GM18870 (cell line): Measurements from ENCODE around the gene ANAPC5.
"Not testable (repeated sequence)": the region's sequence is repeated elsewhere in the genome, so short reads cannot be mapped to it uniquely, and the experiment has no call there.

Experiments
- ATAC-seq: cut with Tn5 transposase; IDR thresholded peaks from one replicate; pipeline ENCODE4 v1.9.1; 2021; ENCODE audit warnings: moderate library complexity; ENCODE audit not compliant: unreplicated experiment

Gene ANAPC5

GRCh38 chr12:121314431-121314830 lies 37.8 kb downstream of the ANAPC5 start:
- ATAC-seq: no peak

GRCh38 chr12:121310231-121310630 lies 42.0 kb downstream of the ANAPC5 start:
- ATAC-seq: not testable (repeated sequence)

DNA sequence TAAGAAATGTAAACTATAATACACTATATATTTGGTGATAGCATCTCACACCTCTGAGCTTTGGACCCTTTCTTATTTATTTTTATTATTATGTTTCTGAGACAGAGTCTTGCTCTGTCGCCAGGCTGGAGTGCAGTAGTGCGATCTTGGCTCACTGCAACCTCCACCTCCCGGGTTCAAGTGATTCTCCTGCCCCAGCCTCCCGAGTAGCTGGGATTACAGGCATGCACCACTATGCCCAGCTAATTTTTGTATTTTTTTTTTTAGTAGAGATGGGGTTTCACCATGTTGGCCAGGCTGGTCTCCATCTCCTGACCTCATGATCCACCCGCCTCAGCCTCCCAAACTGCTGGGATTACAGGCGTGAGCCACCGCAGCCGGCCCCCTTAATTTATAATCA lies 44.8 kb downstream of the ANAPC5 start:
- ATAC-seq: not testable (repeated sequence)

- no peak for ATAC-seq
Observed at GRCh38 chr12:121304306-121304705, 47.9 kb downstream of the ANAPC5 start.

GRCh38 chr12:121301876-121302275 lies 50.3 kb downstream of the ANAPC5 start:
- no peak for ATAC-seq

DNA sequence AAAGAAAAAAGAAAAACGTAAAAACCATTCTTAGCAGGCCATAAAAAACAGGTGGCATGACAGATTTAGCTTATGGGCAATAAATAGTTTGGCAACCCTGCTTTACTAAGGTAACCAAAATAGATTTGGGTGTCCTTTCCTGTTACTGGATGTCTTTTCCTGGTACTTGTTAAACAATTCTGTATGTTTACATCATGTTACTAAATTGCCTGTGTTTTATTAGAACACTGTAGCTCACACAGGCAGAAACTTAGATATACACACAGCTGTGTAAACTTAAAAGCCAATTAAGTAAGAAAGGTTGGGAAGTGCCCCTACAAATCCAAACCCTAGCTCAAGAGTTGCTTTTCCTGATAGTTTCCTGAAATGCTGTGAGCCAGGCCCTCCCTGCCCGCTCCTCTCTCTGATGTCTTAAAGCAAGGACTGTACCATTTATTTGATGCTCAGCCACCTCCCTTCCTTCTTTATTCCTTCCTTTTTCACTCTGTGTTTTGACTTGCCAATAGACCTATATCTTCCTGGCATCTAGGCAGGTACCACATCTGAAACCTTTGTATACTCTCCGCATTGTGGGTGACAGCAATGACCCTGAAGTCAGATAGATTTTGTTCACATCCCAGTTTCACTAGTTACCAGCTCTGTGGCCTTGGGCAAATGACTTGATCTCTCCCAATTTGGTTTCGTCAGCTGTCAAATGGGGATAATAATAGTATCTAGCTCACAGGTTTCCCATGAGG lies 52.0 kb downstream of the ANAPC5 start:
- ATAC-seq: no peak

- ATAC-seq: no peak
Observed at GRCh38 chr12:121299662-121300061, 52.5 kb downstream of the ANAPC5 start.

DNA sequence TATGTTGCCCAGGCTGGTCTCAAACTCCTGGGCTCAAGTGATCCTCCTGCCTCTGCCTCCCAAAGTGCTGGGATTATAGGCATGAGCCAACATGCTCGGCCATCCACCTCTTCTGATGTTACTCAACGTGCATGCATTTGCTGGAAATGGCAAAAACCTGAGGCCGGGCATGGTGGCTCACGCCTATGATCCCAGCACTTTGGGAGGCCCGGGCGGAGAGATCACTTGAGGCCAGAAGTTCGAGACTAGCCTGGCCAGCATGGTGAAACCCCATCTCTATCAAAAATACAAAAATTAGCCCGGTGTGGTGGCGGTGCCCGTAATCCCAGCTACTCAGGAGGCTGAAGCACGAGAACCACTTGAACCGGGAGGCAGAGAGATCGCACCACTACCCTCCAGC lies 53.8 kb downstream of the ANAPC5 start:
- not testable (repeated sequence) for ATAC-seq

DNA sequence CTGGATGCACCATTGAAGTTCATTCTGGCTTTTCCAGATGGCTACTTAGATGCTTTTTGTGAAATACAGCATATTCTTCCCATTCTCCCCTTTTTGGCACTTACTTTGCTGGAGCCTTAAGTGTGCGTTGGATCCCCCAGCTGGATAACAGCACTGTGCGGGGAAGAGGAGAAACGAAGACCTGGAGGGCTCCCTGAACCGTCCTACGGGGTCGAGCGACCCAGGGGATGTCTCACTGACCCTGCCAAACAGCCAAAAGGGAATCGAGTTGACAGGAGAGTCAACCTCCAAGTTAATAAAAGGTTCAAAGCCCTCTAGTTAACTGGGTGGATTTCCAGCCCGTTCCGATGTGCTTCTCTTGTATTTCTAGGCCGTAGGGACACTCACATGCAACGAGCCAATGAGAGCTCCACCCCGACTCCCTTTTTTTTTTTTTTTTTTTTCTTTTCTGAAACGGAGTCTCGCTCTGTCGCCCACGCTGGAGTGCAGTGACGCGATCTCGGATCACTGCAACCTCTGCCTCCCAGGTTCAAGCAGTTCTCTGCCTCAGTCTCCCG lies 54.7 kb downstream of the ANAPC5 start:
- no peak for ATAC-seq

- ATAC-seq: peak; percentile 42
Observed at GRCh38 chr12:121296618-121297434, 55.4 kb downstream of the ANAPC5 start, which contains the start of gene CAMKK2. Gene CAMKK2 (minus strand): TSS chr12:121296709. CDS start chr12:121274526, 22,183 bp downstream.

GRCh38 chr12:121295746-121296617 lies 56.2 kb downstream of the ANAPC5 start:
- peak; percentile 19 for ATAC-seq

GRCh38 chr12:121295116-121295745 lies 57.0 kb downstream of the ANAPC5 start:
- ATAC-seq: no peak

DNA sequence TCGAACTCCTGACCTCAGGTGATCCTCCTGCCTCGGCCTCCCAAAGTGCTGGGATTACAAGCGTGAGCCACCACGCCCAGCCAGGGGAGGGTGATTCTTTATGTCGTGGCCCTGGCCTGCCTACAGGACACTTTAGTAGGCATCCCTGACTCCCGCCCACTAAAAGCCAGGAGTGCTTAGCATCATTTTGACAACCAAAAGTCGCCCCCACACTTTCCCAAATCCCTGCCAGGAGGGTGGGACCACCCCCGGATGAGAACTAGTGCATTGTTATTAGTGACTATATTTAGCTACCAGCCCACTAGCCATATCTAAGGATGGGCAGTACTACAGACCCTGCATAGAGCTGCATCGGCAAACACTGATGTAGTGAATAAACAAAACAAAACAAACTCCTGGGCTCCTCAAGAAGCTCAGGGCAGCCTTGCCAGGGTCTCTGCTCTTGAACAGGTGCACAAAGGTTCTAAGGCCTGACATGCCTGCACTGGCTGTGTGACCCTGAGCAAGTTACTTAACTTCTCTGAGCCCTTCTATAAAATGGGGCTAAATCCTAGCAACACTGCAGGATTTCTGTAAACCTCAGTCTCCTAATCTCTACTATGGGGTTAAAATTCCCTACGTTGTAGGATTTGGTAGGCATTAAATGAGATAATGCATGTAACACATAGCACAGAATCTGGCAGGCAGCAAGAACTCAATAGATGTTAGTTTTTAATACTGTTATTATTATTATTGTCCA lies 57.9 kb downstream of the ANAPC5 start:
- ATAC-seq: no peak

- no peak for ATAC-seq
Observed at GRCh38 chr12:121293603-121294002, 58.6 kb downstream of the ANAPC5 start.

DNA sequence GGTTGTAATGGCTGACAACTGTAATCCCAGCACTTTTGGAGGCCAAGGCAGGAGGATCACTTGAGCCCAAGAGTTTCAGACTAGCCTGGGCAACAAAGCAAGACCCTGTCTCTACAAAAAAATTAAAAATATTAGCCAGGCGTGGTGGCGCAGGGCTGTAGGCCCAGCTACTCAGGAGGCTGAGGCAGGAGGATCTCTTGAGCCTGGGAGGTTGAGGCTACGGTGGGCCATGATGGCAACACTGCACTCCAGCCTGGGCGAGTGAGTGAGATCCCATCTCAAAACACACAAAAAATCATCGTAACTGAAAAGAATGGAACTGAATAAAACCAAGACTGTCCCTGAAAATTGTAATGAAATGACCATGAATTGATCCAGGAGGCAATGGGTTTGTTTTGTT lies 61.8 kb downstream of the ANAPC5 start:
- ATAC-seq: no peak

DNA sequence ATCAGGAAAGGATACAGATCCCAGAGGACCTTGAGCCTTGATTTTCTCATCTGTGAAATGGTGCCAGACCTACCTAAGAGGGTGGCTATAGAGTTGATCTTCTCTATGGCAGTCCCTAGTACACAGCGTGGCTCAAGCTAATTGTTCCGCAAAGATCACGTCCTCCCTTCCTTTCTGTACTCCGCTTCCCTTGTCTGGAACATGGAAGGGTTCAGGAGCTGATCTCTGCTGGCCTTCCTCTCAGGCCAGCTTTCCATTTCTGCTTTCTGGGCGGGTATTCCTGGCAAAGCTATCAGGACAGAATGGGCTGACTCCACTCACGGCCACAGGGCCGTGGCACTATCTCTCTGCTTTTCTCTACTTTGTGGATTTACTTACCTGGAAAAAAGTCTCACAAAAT lies 62.2 kb downstream of the ANAPC5 start:
- ATAC-seq: no peak

DNA sequence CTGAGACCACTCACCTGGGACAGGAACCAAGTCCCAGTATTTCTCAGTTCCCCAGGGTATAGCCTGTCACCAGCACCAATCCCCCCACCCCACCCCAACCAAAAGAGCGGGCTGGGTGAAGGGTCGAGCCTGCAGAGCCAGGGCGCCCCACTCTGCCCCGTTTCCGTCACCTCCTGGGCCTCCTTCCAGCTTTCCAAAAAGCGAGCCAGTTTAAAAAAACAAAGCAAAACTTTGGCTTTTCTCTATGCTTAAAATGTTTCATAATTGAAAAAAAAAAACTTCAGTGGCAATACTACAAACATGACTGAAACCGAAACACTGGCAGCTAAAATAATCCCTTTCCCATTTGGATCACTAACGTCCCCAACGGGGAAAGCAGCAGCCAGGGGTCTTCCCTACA lies 63.2 kb downstream of the ANAPC5 start:
- ATAC-seq: no peak

DNA sequence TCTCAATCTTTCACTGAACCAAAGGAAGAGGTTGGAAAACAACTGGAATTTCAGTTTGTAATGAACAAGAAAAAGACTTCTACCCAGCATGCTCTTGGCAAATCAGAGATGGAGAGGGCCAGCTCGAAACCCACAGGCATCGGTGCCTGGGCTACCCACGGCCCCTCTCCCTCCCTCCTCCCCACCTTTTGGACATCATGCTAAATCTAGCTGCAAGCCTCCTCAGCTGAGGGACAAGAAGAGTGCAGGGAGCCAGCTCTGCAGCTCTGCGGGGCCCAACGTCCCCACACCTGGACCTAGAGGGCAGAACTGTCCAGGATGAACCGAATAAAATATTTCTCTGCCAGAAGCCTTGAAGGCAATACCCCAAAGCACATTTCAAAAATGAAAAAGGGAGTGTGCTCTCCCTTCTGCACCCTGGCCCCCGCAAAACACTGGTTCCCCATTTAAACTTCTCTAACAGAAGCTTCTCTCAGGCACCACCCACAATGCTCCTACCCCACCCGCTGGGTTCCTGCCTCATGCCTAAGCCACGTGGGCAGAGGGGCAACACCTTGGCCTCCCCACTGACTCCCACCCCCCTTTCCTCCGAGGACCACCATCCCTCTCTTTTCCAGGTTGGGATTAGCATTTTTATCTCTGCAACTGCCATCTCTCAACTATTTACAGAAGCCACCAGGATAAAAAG lies 63.9 kb downstream of the ANAPC5 start:
- ATAC-seq: no peak
